Thymus (tissue), 11 donors: ENCODE measurements around the gene WBP2NL. TPM values are rescaled to one million over a fixed set of nuclear protein-coding genes. Genes with fewer than 3 reads are reported as not detected.

Experiments
- DNase-seq, 9 donors: peaks; one replicate each; pipeline ENCODE4 v3.0.0-alpha.2; 2013; ENCODE audit warnings: low spot score in 9 of 9, low read depth in 6 of 9, missing footprints in 1 of 9
- H3K27ac ChIP-seq, 2 donors: one replicate each; pipeline ENCODE4 v1.5.1; 2013; ENCODE audit warnings: control low read depth in 1 of 2, low read depth in 1 of 2, low read length in 1 of 2, mild to moderate bottlenecking in 1 of 2, moderate library complexity in 1 of 2
- H3K27me3 ChIP-seq, 2 donors: one replicate each; pipeline ENCODE4 v1.5.1; 2013; ENCODE audit warnings: low read length in 1 of 2; ENCODE audit not compliant: control insufficient read depth in 2 of 2, insufficient read depth in 1 of 2
- H3K36me3 ChIP-seq, 2 donors: one replicate each; pipeline ENCODE4 v1.5.1; 2013; ENCODE audit warnings: low read length in 1 of 2, mild to moderate bottlenecking in 1 of 2, moderate library complexity in 1 of 2; ENCODE audit not compliant: control insufficient read depth in 2 of 2, insufficient read depth in 2 of 2
- H3K4me1 ChIP-seq, 2 donors: one replicate each; pipeline ENCODE4 v1.5.1; 2013; ENCODE audit warnings: low read length in 2 of 2; ENCODE audit not compliant: control insufficient read depth in 2 of 2, insufficient read depth in 2 of 2
- H3K4me3 ChIP-seq, 2 donors: one replicate each; pipeline ENCODE4 v1.5.1; 2013; ENCODE audit warnings: low read length in 2 of 2, control low read depth in 1 of 2, mild to moderate bottlenecking in 1 of 2
- H3K9me3 ChIP-seq, 2 donors: one replicate each; pipeline ENCODE4 v1.5.1; 2013; ENCODE audit warnings: low read length in 1 of 2, mild to moderate bottlenecking in 1 of 2; ENCODE audit not compliant: control insufficient read depth in 2 of 2, insufficient read depth in 1 of 2
- WGBS: extraction: QIAGEN DNeasy Blood & Tissue Kit; methylation state at CpG from one replicate; pipeline ENCODE4 v1.1.7; 2013; 5-methylcytosine and 5-hydroxymethylcytosine counted together
- polyA plus RNA-seq: library from polyadenylated mRNA; stranded (reverse); fragments of 200-250 nt; gene quantifications from one replicate; pipeline ENCODE4 v1.2.3, GENCODE V29; 2013
- total RNA-seq: library from RNA; stranded (reverse); fragments of 120-200 nt; gene quantifications from one replicate; pipeline ENCODE4 v1.2.4, GENCODE V29; 2013
- donor health status: healthy.

The WBP2NL gene
- total and polyA plus RNA-seq, 2 donors, result 0.66 to 2.2 TPM

- Histone ChIP-seq H3K9me3 (peaks cover 2 to 6% of the 10 kb centered on the region in 2 donors), H3K36me3 (no peaks in the 10 kb centered on the region), H3K4me3 (peak overlapping the region in 1 of 2 donors; percentile 54), H3K27ac (no peak overlapping the region), H3K4me1 (peaks cover 5% of the 10 kb centered on the region in 2 donors), H3K27me3 (peaks cover 36 to 72% of the 10 kb centered on the region in 2 donors)
- DNase-seq, result peak in 2 of 9 donors; percentile 14 to 29
- 2% methylated on average over 72 of the region's 72 CpGs for WGBS
Measured at GRCh38 chr22:41976070-41976901, 22.3 kb upstream of the WBP2NL start.

- H3K36me3 ChIP-seq, result no peaks in the 10 kb centered on the region
- peak overlapping the region in 1 of 2 donors; percentile 54 for H3K4me3 ChIP-seq
- 6% methylated on average over 46 of the region's 46 CpGs for WGBS
- H3K4me1 ChIP-seq, result peaks cover 5% of the 10 kb centered on the region in 2 donors
- peaks cover 36 to 69% of the 10 kb centered on the region in 2 donors for H3K27me3 ChIP-seq
- H3K9me3 ChIP-seq, result peaks cover 2 to 6% of the 10 kb centered on the region in 2 donors
- DNase-seq, result peak in 2 of 9 donors; percentile 24 to 42
- H3K27ac ChIP-seq, result no peak overlapping the region
Measured at GRCh38 chr22:41976961-41977566, 21.5 kb upstream of the WBP2NL start.

GRCh38 chr22:41978732-41979131, 19.9 kb upstream of the WBP2NL start:
- 100% methylated on average over 1 of the region's 1 CpG for WGBS
- H3K36me3 ChIP-seq, result no peaks in the 10 kb centered on the region
- H3K27me3 ChIP-seq, result peaks cover 36 to 62% of the 10 kb centered on the region in 2 donors
- peaks cover 2 to 6% of the 10 kb centered on the region in 2 donors for H3K9me3 ChIP-seq
- H3K4me3 ChIP-seq, result no peak overlapping the region
- peaks cover 5% of the 10 kb centered on the region in 2 donors for H3K4me1 ChIP-seq
- H3K27ac ChIP-seq, result no peak overlapping the region
- DNase-seq, result no peak

GRCh38 chr22:41979423-41980250, 19.0 kb upstream of the WBP2NL start:
- Histone ChIP-seq H3K27ac (no peak overlapping the region), H3K4me3 (no peak overlapping the region), H3K4me1 (peaks cover 5% of the 10 kb centered on the region in 2 donors), H3K27me3 (peaks cover 36 to 56% of the 10 kb centered on the region in 2 donors), H3K36me3 (no peaks in the 10 kb centered on the region), H3K9me3 (peaks cover 2 to 6% of the 10 kb centered on the region in 2 donors)
- WGBS, result 89% methylated on average over 9 of the region's 9 CpGs
- no peak for DNase-seq

- Histone ChIP-seq H3K4me1 (no peaks in the 10 kb centered on the region), H3K27me3 (peaks cover 4 to 26% of the 10 kb centered on the region in 2 donors), H3K36me3 (no peaks in the 10 kb centered on the region), H3K4me3 (no peak overlapping the region), H3K27ac (no peak overlapping the region), H3K9me3 (no peaks in the 10 kb centered on the region)
- DNase-seq, result no peak
- 91% methylated on average over 5 of the region's 5 CpGs for WGBS
Measured at GRCh38 chr22:41982865-41983264, 15.7 kb upstream of the WBP2NL start.

- 93% methylated on average over 6 of the region's 6 CpGs for WGBS
- no peaks in the 10 kb centered on the region for H3K4me1 ChIP-seq
- no peak overlapping the region for H3K4me3 ChIP-seq
- no peaks in the 10 kb centered on the region for H3K9me3 ChIP-seq
- H3K36me3 ChIP-seq, result no peaks in the 10 kb centered on the region
- DNase-seq, result no peak
- peaks cover 0 to 17% of the 10 kb centered on the region in 2 donors for H3K27me3 ChIP-seq
- no peak overlapping the region for H3K27ac ChIP-seq
Measured at GRCh38 chr22:41983513-41984405, 14.8 kb upstream of the WBP2NL start.

GRCh38 chr22:41987276-41987675, 11.3 kb upstream of the WBP2NL start:
- H3K9me3 ChIP-seq, result no peaks in the 10 kb centered on the region
- H3K27me3 ChIP-seq, result peaks cover 0 to 4% of the 10 kb centered on the region in 2 donors
- WGBS, result 97% methylated on average over 5 of the region's 5 CpGs

GRCh38 chr22:41989246-41989645, 9.3 kb upstream of the WBP2NL start:
- H3K27me3 ChIP-seq, result peaks cover 0 to 2% of the 10 kb centered on the region in 2 donors
- H3K9me3 ChIP-seq, result no peaks in the 10 kb centered on the region
- no peaks in the 10 kb centered on the region for H3K4me1 ChIP-seq
- no peaks in the 10 kb centered on the region for H3K36me3 ChIP-seq
- H3K27ac ChIP-seq, result no peak overlapping the region
- 72% methylated on average over 4 of the region's 4 CpGs for WGBS
- no peak for DNase-seq
- no peak overlapping the region for H3K4me3 ChIP-seq

More at GRCh38 chr22:41987276-41987675, 11.3 kb upstream of the WBP2NL start:
- no peak overlapping the region for H3K4me3 ChIP-seq
- DNase-seq, result no peak
- H3K27ac ChIP-seq, result no peak overlapping the region
- no peaks in the 10 kb centered on the region for H3K36me3 ChIP-seq
- no peaks in the 10 kb centered on the region for H3K4me1 ChIP-seq
